Activated CD4-positive, alpha-beta T cell treated with anti-CD3 and anti-CD28 coated beads for 4 hours (primary cell): ENCODE results near the gene TIMM17B.

Experiments used
- DNase-seq, 2 donors: peaks; one replicate each; pipeline ENCODE4 v3.0.0-alpha.2; 2020

The TIMM17B gene

DNA sequence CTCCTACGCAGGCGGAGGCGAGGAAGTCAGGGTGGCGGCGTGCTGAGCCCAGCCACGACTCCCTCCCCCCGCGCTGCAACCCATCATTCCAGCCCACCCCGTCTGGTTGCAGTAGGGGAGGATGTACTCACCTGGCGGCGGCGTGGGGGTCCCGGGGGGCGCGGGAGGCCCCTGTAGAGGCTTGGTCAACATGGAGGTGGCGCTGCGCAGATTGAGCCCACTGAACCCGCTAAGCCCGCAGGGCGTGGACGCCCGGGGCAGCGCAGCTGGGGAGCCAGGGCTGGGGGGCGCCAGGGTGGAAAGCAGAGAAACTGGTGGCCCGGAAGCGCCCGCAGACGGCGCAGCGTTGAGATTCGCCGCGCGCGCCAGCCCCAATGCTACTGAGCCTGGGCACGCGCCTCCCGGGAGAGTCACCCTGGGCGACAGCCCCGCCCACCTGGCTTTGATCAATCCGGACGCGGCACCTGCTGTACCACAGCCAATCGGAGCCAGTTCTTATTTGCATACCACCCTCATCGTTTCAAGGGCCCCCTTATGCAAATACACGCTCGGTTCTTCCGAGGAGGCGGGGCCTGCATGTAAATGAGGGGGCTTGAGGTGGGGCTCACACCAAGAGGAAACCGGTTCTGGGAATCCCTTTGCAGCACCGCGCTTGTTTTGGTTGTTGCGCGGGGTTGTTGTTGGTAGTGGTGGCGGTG, 21.2 kb upstream of the TIMM17B start, which contains the start of gene PIM2:
Gene PIM2, minus strand, starts transcription at position 382 of the 698 bp plus-strand sequence. Its CDS starts 190 bp downstream, at position 192.
- peak; percentile 88 to 91 for DNase-seq

- DNase-seq = no peak
These were observed 20.7 kb upstream of the TIMM17B start for GRCh38 chrX:48918301-48918642.

GRCh38 chrX:48917139-48918001, 19.8 kb upstream of the TIMM17B start:
- DNase-seq = peak; percentile 83 to 84

DNA sequence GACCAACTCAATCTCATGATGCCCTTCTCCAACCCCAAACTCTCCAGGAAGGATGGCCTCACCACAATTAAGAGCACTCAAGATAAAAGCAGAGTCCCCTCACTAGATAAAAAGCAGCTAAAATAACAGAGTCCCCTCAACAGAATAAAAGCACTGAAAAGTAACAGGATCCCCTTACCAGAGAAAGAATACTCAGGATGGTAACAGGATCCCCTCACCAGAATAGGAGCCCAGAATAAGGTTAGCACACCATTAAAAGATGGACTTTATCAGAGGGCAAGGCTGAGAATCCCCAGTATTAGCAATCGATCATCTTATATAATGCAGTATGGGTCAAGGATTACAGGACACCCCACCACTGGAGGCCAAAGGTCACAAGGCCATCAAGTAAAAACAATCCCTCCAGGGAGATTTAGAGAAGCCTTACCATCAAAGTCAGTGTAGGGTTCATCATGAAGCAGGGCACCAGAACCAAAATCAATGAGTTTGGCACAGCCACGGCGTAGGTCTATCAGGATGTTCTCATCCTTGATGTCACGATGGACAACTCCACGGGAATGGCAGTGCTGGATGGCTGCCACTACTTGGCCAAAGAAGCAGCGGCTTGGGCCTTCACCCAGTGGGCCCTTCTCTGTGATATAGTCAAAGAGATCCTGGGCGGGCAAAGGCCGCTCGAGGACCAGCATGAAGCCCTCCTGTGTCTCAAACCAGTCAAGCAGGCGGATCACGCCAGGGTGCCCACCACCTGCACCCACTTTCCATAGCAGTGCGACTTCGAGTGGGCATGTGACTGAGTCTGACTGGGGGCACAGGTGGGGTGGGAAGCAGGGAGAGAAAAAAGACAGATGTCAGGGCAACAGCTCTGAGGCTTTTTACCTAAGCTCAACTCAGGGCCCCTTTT, 17.3 kb upstream of the TIMM17B start:
- DNase-seq = no peak

- DNase-seq = no peak
These were observed 16.2 kb upstream of the TIMM17B start for GRCh38 chrX:48913605-48914366.

DNA sequence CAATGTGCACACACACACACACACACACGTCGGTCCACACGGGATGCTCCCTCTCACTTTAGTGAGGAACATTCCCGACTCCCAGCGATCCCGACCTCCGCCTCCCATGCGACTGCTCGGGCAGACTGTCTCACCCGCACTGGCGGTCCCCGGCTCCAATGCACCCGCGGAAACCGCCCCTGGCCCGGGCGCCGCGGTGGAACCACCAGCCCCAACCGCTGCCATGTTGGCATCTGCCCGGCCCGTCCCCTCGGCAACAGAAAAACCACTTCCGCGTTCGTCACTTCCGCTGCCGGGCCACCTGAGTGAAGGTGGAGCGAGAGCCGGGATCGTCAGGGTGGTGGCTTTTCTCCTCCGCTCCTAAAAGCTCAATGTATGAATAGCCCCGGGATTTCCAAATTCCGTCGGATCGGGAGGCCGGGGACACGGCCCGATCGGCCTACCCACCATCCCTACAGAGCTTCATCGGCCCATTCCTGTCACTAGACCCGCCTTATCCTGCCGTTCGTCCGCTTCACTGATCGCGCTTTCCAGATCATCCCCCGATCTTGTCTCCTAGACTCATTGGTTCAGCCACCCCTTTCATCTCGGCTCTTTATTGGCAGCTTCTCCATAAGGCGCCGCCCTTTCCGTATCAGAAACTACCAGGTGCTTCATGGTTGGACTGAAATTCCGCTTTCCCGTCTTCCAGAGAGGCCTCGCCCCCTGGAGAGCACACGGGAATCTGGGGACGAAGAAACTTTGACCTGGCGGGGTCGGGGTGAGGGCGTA, 14.0 kb upstream of the TIMM17B start, which contains the start of gene SLC35A2:
Gene SLC35A2, minus strand, starts transcription at position 235 of the 771 bp plus-strand sequence. Its CDS starts 10 bp downstream, at position 225.
- DNase-seq = peak; percentile 81 to 85

DNA sequence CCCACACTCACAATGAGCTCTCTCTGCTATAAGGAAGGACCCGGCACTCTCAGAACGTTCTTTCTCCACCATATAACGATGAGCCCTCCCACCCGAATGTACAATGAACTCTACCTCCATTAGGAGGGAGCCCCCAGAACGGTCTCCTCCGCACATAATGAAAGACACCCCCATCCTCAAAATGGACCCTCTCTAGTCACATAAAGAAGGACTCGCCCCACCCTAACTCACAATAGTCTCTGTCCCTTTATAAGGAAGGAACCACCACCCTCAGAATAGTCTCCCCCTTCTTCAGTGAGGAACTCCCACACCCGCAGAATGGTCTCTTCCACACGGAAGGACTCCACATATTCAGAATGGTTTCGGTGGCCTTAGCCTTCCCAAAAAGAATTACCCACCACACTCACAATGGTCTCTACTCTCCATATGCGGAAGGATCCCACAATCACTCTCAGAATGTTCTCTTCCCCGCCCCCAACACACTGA, 13.4 kb upstream of the TIMM17B start:
- DNase-seq = no peak

- DNase-seq = no peak
These were observed 12.2 kb upstream of the TIMM17B start for GRCh38 chrX:48909703-48910294.

- DNase-seq = no peak
These were observed 11.0 kb upstream of the TIMM17B start for GRCh38 chrX:48908600-48908999.

DNA sequence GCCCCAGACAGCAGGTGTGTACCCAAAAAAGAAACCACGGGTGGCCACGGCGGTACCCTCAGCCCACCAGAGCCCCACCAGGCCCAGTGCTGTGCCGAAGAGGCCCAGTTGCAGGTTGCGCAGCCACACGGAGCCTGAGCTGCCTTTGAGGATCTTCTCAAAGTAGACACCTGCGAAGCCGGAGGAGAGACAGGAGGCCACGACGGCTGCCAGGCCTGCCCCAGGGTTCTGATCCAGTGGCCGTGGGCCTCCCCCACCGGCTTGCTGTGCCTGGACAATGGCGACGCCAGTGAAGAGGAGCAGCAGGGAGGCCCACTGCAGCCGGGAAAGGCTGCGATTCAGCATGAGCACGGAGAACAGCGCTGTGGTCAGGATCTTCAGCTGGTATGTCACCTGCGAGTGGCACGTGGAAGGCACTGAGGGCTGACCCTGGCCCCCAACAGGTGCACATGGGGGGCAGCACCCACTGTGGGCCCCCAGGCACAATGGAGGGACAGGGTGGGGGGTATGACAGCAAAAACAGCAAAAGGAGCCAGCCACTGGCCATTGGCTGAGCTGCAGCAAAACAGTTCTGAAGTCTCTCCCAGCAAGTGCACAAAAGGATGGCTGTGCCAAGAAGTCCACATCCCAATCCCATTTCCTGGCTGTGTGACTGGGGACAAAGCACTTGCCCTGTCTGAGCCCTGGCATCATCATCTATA, 7.7 kb upstream of the TIMM17B start:
- DNase-seq = no peak

GRCh38 chrX:48904626-48905025, 7.1 kb upstream of the TIMM17B start:
- no peak for DNase-seq

DNA sequence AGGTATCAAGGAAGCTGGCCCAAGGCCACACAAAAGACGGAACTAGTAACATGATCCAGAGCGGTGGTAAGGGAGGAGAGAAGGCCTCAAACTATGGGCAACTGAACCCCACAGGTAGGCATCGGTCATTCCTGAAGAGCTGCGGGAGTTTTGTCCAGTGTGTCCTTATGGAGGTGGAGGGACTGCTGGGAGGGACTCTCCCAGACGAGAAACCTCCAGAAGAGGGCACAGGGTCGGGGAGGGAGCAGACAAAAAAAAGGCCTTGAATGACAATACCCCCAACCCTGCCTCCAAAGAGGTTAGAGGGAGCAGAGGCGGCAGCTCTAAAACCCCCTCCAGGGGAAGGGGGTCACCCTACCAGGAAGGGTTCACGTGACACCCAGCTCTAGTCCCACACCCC, 6.6 kb upstream of the TIMM17B start:
- no peak for DNase-seq

GRCh38 chrX:48903290-48903689, 5.7 kb upstream of the TIMM17B start:
- no peak for DNase-seq

- no peak for DNase-seq
These were observed 5.2 kb upstream of the TIMM17B start for GRCh38 chrX:48902776-48903175.

DNA sequence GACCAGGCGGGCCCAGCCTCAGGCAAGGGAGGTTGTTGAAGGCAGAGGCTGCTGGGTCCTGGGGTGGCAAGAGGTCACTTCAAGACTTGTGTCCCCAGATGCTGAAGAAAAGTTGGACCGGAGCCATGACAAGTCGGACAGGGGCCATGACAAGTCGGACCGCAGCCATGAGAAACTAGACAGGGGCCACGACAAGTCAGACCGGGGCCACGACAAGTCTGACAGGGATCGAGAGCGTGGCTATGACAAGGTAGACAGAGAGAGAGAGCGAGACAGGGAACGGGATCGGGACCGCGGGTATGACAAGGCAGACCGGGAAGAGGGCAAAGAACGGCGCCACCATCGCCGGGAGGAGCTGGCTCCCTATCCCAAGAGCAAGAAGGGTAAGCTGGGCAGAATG, 4.6 kb upstream of the TIMM17B start:
- no peak for DNase-seq

DNA sequence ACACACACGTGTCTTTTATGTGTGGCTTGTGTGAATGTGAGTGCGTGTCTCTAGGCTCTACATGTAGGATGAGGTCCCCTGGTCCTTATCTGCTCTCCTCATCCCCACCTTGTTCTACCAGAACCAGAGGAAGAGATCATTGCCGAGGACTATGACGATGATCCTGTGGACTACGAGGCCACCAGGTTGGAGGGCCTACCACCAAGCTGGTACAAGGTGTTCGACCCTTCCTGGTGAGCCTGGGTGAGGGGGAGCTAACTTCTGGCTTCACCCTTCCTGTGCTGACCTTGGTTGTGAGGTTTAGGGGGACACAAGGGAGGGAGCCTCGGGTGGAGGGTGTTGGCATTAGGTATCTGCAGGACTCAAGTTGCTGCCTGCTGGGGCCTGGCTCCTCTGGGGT, 3.5 kb upstream of the TIMM17B start:
- no peak for DNase-seq

DNA sequence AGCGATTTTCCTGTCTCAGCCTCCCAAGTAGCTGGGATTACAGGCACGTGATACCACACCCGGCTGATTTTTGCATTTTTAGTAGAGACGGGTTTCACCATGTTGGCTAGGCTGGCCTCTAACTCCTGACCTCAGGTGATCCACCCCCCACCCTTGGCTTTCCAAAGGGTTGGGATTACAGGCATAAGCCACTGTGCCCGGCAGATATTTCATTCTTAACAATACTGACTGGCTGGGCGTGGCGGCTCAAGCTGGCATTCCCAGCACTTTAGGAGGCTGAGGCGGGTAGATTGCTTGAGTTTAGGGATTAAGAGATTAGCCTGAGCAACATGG, 1.5 kb upstream of the TIMM17B start:
- no peak for DNase-seq

DNA sequence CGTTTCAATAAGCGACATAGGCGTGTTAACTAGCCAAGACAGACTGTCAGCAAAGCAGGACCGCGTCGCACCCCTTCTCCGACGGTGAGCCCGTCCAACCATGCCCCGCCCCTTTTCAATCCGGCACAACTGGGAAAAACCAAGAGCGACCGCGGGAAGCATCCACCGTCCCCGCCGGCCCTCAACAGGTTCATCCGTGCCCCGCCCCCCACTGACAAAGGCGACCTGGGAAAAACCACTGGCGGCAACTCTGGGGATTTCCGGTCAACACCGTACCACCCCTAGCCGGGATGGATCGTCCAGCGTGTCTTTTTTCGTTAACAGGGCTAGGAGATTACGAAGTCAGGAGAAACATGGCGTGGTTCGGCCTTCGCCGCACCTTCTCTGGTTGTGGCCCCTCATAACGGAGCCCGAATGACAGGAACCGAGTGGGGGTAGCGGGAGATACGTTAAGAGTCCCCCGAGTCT, 377 bp downstream of the TIMM17B start:
- peak; percentile 56 to 60 for DNase-seq

DNA sequence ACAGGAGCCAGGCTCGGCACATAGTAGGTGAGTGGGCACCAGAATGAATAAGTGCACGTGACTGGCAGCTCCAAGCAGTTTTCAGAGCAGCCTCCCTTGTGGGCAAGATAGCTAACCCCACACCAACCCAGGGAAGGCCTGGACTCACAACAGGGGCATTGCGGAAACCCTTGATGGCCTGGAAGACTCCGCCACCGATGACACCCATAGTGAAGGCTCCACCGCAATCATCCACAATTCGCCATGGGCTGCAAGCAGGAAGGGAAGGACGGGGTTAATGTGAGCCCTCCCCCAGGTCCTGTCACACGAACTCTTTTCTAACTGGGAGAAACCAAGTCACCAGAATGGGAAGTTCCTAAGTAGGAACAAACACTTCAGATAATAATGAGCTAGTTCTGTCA, 957 bp downstream of the TIMM17B start:
- no peak for DNase-seq

- no peak for DNase-seq
These were observed 2.7 kb downstream of the TIMM17B start for GRCh38 chrX:48894891-48895290.
